ENCODE results near the gene PGA4. TPM values are rescaled to one million over a fixed set of nuclear protein-coding genes. Genes with fewer than 3 reads are reported as not detected.
A peak's percentile ranks its signal among the peaks of the same experiment; 100 is the strongest.

PGA4 gene
- total and polyA plus RNA-seq, 3 donors from 2014 or later, result 0.56 to 7.2 TPM; not detected in 1

- WGBS, 2 donors, result 68 to 76% methylated on average over 12 of the region's 12 CpGs
- Histone ChIP-seq H3K4me3 (no peak overlapping the region), H3K27me3 (no peaks in the 10 kb centered on the region), H3K9me3 (no peaks in the 10 kb centered on the region), H3K36me3 (ENCODE audit: low read depth, missing control alignments) (no peaks in the 10 kb centered on the region), H3K4me1 (no peaks in the 10 kb centered on the region), H3K27ac (no peak overlapping the region)
- TF ChIP-seq POLR2A (IDR thresholded peaks at IDR 0.05), result no peak
- peak; percentile 62 to 77 (median 73) for TF ChIP-seq CTCF (IDR thresholded peaks at IDR 0.05)
- intact Hi-C loops (cut with DNase I; ENCODE audit: low total_unique reads), result no loop called here
- DNase-seq, result peak; percentile 67
Observed at GRCh38 chr11:61254403-61255025, 32.4 kb downstream of the PGA4 start.

- intact Hi-C loops (cut with DNase I; ENCODE audit: low total_unique reads), result no loop called here
- 91 to 94% methylated on average over 14 to 18 of the region's 18 CpGs for WGBS, 2 donors
- Histone ChIP-seq H3K36me3 (ENCODE audit: low read depth, missing control alignments) (no peaks in the 10 kb centered on the region), H3K4me3 (no peak overlapping the region), H3K27me3 (no peaks in the 10 kb centered on the region), H3K27ac (no peak overlapping the region), H3K4me1 (no peaks in the 10 kb centered on the region), H3K9me3 (no peaks in the 10 kb centered on the region)
- TF ChIP-seq CTCF (IDR thresholded peaks at IDR 0.05), result no peak
- no peak for TF ChIP-seq POLR2A (IDR thresholded peaks at IDR 0.05)
- DNase-seq, result no peak
Observed at GRCh38 chr11:61256710-61257482, 34.7 kb downstream of the PGA4 start.

GRCh38 chr11:61258546-61258945 is 36.4 kb downstream of the PGA4 start:
- H3K27ac ChIP-seq, result no peak overlapping the region
- H3K4me3 ChIP-seq, result no peak overlapping the region
- no peaks in the 10 kb centered on the region for H3K36me3 ChIP-seq (ENCODE audit: low read depth, missing control alignments)
- 90 to 93% methylated on average over 2 to 9 of the region's 9 CpGs for WGBS, 2 donors
- DNase-seq, result no peak
- no peaks in the 10 kb centered on the region for H3K27me3 ChIP-seq
- H3K9me3 ChIP-seq, result no peaks in the 10 kb centered on the region
- no peaks in the 10 kb centered on the region for H3K4me1 ChIP-seq
- intact Hi-C loops (cut with DNase I; ENCODE audit: low total_unique reads), result no loop called here
- TF ChIP-seq CTCF (IDR thresholded peaks at IDR 0.05) (no peak), POLR2A (IDR thresholded peaks at IDR 0.05) (no peak)

- Histone ChIP-seq H3K36me3 (ENCODE audit: low read depth, missing control alignments) (no peaks in the 10 kb centered on the region), H3K4me3 (no peak overlapping the region), H3K27ac (no peak overlapping the region), H3K27me3 (no peaks in the 10 kb centered on the region), H3K9me3 (no peaks in the 10 kb centered on the region), H3K4me1 (no peaks in the 10 kb centered on the region)
- TF ChIP-seq CTCF (IDR thresholded peaks at IDR 0.05) (no peak), POLR2A (IDR thresholded peaks at IDR 0.05) (no peak)
- intact Hi-C loops (cut with DNase I; ENCODE audit: low total_unique reads), result no loop called here
- no peak for DNase-seq
- 93 to 98% methylated on average over 6 of the region's 6 CpGs for WGBS, 2 donors
Observed at GRCh38 chr11:61259363-61259762, 37.2 kb downstream of the PGA4 start.
